ENCODE results near the gene APOA5.
A peak's percentile ranks its signal among the peaks of the same experiment; 100 is the strongest.
"Not testable (repeated sequence)": the region's sequence is repeated elsewhere in the genome, so short reads cannot be mapped to it uniquely, and the experiment has no call there.

APOA5 gene

DNA sequence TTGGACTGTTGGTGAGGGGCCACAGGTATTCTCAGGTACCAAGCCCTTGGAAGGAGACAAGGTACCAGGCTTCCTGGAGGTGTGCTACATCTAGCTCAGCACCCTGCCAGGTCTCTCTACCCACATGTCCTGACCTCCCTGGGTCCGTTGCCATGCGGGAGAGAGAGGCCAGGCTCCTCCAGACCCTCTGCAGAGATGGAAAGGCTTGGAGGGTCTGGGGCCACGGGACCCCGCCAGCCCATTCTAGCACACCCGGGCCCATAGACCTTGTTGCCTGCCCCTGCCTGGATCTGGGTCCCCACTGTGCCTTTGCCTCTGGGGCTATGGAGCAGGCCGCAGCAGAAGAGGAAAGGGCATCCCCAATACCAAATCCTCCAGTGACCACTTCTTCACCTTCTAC is 35.8 kb upstream of the APOA5 start:
- no peak for DNase-seq (ENCODE audit: low spot score)

DNA sequence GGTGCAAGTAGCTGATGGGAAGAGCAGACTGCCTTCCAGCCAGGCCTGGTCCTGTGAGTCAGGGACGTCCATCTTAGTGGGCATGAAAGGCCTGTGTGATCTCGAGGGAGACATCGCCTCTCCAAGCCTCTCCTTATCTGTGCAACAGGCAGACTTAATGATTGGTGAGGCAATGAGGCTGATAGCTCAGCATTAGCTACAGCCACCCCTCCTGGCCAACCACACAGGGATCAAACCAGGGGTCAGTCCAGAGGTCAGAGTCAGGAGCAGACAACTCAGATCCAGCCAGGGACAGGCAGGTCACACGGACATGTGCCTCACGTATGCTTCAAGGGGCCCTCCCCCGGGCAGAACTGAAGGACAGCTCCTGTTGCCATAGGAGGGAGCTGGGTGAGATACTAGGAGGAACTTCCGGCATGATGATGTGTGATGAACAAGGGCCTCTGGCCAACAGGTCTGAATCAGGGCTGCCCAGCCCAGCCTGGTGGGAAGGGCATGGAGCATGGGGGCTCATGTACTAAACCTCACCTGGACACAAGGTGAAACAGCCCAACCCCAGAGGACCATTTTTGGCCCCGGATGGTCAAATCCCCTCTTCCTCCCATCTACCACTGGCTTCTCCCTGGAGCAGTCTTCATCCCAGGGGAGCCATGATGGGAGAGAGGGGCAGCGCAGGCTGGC is 35.2 kb upstream of the APOA5 start:
- DNase-seq (ENCODE audit: low spot score) = no peak

DNA sequence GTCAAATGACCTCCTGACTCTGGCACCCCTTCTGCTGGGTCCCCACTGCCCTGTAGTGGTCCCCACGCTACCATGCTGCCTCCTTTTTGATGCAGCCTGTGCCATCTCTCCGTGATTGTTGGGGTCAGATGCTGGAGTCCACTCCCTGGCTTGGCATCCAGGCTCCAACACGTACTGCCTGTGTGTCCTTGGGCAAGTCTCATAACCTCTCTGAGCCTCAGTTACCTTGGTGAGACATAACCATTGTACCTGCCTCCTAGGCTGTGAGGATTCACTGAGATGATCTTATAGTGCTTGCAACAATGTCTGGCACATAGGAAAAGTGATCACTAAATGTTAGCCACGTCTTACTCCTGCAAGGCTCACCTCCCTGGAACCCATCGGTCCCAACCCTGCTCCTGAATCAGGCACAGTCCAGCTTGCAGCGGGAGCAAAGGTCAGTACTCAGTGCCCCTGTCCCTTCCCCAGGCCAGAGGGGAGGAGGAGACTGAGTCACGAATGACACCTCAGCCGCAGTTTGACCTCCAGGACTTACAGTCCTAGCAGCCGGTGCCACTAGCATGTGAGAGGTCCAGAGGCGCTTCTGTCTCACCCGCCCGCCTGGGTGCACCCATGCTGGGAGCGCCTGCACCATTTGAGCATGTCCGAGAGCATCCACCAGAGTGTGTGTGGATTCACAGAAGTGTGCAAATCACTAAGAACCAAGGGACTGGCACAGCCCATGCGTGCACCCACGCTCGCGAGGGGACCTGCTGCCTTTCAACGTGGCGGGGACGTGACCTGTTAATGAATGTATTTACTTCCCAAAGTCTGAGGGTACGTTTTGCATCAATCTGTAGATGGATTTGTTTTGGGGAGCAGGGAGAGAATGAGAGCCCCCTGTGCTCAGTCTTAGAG is 34.4 kb upstream of the APOA5 start:
- DNase-seq (ENCODE audit: low spot score) = no peak

DNA sequence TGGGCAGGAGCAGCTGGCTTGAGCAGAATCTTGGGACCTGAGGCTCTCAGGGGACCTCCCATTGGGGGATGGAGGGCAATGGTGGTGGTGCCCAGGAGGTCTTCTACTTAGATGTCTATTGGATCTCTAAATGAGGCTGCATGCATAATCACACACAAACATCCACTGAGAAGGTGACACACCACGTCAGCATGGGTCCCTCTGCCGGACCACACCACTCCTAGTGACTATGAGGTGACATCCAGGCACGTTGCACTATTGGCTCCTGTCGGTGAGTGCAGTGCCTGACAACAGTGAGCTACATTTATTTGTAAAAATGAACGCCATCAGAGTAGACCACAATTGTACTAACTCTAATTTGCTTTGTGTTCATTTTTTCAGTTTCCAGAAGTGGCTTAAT is 33.8 kb upstream of the APOA5 start:
- DNase-seq (ENCODE audit: low spot score) = no peak

DNA sequence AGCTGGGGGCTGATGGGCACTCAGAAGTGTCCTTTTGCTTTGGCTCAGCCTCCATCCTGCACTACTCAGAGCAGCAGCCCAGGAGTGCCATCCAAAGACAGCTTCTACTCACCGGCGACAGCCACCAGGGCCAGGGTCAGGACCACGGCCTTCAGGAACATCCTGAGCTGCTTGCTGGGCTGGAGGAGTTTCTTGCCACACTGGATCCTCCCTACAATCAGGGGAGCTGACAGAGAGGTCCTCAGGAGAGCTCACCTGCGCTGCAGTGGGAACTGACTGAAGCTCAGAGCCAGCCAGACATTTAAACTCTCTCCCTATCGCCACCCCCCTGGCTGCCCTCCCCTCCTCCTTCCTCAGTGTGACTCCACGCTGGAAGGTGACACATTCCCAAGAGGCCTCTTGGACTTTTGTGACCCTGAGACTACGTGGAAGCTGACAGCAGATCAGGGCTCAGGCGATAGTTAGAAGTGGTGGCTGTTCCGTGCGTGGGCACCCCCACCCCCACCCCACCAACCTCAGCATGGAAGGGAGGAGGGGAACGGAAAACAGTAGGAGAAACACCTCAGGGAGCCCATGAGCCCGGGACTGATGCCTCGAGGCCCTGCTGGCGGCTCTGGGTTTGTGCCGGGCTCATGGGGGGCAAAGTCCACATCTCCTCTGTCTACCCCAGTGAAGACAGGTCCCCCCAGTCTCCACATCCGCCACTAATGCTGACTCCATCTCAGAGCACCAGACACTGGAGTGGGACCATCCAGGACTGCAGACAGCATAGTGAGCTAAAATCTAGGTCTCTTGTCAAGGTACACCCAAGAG is 31.6 kb upstream of the APOA5 start, which contains the start of gene APOA4:
APOA4 (minus strand) TSS at position 274 of the 813 bp plus-strand sequence; CDS start at position 161, 113 bp downstream.
- no peak for DNase-seq (ENCODE audit: low spot score)

DNA sequence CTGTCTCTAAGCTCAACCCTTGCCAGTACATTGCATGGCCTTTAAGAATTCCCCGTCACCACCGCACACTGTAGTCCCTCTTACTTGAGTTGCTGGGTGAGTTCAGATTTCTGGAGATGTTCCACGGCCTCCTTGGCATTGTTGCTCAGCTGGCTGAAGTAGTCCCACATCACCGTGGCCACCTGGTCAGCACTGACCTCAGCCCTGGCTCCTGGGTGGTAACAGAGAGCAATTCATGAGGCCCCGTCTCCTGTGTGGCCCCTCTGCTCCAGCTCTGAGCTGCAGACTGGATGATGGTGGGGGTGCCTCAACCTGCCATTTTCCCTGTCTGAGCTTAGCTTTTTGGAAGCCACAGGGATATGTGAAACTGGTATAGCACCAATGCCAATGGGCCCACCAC is 30.9 kb upstream of the APOA5 start:
- DNase-seq (ENCODE audit: low spot score) = no peak

DNA sequence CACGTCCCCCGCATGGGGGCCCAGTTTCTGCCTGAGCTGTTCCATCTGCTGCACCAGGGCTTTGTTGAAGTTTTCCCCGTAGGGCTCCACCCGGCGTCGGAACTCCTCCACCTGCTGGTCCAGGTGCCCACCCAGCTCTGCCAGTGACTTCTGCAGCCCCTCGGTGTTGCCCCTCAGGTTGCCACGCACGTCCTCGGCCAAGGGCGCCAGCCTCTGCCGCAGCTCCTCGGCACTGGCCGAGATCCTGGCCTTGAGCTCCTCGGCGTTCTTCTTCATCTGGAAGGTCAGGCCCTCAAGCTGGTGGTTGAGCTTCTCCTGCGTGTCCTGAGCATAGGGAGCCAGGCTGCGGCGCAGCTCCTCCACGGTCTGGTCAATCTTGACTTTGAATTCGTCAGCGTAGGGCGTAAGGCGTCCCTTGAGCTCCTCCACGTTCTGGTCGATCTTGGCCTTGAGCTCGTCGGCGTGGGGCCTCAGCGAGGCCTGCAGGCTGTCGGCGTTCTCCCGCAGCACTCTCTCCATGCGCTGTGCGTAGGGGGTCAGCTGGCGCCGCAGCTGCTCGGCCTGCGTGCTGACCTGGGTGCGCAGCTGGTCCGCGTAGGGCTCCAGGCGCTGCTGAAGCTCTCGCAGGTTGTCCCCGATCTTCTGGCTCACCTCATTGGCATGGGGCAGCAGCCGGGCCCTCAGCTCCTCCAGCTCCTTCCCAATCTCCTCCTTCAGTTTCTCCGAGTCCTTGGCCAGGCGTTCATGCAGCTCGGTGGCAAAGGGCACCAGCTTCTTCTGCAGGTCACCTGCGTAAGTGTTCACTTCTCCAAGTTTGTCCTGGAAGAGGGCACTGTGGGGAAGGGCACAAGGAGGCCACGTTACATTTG is 29.6 kb upstream of the APOA5 start:
- peak; percentile 2 for DNase-seq (ENCODE audit: low spot score)

DNA sequence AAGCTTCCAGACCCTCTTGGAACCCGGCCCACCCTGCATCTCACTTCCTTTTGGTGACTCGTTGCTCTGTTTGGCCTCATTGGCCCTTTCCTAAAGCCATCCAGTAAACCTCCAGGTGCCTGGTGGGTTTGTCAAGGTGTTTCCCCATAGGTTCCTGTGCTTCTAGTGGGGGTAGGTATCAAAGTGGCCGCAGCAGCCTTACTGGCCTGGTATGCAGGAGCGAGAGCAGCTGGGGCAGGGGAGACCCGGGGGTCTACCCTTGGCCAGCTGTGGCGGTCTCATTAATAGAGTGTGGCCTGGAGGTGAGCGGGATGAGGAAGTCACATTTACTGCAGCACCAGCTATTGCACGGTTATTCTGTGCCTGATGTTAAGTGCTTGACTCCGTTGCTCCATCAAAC is 27.4 kb upstream of the APOA5 start:
- no peak for DNase-seq (ENCODE audit: low spot score)

DNA sequence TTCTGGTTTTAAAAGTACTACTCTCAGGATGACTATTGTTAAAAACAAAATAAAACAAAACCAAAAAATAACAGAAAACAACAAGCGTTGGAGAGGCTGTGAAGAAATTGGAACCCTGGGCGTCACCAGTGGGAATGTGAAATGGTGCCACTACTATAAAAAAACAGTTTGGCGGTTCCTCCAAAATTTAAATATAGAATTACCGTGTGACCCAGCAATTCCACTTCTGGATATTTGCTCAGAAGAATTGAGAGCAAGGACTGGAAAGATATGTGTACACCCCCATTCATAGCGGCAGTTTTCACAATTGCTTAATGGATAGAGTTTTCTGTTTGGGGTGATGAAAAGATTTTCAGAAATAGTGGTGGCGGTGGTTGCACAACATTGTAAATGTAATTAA is 22.8 kb upstream of the APOA5 start:
- DNase-seq (ENCODE audit: low spot score) = no peak

DNA sequence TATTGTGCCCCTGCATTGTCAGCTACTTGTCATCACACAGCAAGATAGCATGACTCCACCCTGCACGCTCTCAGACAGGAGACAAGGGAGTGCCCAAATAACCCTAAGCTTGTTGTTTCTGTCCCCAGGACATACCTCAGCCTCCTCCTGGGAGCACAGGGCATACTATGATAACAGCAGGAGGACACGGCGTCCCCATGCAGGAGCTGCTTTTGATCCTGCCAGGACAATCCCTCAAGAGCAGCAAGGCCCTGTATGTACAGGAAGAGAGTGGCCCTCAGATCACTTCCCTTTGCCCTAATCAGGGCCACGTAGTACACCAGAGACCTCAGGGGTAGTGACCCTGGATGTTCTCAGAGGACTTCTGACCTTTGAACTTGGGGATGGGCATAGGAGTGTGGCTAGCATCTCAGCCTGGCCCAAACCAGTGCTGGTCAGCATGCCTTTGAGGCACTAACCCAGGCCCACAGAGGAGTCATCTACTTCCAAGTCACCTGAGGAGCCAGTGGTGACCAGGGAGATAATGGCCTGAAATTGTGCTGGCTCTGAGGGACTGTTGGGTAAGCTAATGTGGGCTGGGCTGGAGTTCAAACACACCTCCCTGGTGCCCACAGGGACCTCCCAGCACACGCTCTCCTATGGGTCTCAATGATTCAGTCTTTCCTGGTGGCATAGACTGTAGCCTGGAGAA is 22.2 kb upstream of the APOA5 start:
- no peak for DNase-seq (ENCODE audit: low spot score)

DNA sequence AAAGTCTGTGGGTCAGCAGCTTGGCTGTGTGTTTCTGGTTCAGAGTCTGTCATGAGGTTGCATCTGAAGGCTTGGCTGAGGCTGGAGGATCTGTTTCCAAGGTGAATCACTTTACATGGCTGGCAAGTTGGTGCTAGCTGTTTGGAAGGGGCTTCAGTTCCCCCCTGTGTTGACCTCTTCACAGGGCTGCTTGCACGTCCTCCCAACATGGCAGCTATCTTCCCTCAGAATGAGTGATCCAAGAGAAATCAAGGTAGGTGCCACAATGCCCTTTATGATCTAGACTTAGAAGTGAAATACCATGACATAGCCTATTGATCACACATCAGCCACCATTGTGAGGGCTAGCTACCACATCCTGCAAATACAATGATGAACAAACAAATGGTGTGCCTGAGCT is 21.5 kb upstream of the APOA5 start:
- DNase-seq (ENCODE audit: low spot score) = no peak

DNA sequence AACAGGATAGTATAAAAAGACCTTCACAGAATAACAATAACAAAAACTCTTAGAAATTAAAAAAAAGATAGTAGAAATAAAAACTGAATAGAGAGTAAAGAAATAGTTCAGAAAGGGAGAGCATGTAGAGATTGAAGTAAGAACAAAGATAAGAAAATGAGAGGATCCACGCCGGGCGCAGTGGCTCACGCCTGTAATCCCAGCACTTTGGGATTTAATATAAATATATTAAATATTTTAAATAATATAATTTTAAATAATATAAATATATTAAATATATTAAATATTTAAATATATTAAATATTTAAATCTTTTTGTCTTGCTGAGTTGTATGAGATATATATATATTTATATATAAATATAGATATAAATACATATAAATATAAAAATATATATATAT is 20.4 kb upstream of the APOA5 start:
- no peak for DNase-seq (ENCODE audit: low spot score)

DNA sequence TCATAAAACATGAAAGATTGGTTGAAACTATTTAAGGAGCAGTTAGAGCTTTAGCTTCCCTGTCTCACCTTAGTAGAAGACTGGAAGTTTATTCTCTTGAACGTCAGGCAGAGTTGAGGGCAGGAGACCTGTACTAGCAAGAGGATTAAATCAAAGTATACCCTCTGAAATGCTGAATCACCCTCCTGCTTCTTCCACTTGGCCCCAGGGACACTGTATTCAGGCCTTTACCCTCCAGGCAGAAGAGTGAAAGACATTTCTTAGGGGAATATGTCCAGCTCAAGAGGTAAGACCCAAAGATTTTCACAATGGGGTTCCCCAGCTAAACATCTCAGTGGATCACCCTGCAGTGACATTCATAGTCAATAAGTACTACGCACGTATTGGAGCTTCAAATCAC is 19.5 kb upstream of the APOA5 start:
- DNase-seq (ENCODE audit: low spot score) = no peak

DNA sequence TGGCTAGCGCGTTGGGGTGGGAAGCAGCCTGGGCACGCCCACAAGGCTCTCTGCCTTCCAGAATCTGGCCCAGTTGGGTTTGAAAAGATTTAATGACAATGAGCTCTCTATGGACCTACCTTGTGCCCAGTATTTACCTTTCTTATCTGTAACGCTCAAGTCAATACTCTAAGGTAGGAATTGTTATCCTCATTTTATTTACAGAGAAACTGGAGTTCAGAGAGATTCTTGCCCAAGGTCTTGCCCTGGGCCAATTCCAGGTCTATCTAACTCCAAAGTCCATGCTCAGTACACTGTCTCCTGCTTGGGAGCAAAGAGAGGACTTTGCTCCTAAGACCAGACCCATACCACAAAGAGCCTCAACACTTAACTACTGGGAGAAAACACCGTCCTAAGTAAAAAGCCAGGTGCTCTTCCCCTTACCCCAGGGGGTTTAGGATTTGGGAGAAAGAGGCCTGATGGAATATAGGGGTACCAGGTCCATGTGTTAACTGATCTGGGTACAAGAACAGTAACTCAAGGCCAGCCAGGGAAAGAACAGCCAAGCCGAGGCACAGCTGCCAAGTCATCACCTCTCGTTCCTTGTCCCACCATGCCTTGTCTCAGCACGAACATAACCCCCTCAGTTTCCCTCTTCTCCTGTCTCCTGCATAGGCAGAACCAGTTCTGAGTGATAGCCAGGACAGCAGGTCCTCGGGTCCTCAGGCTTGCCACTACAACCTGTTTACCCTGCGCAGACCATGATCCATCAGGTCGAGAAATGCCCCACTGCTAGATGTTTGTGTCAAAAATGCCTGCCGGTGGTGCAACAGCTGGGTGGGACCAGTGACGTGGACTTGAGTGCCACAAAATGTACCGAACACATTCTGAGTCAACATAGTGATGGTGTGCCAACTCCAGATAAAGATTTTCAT is 16.8 kb upstream of the APOA5 start:
- DNase-seq (ENCODE audit: low spot score) = no peak

DNA sequence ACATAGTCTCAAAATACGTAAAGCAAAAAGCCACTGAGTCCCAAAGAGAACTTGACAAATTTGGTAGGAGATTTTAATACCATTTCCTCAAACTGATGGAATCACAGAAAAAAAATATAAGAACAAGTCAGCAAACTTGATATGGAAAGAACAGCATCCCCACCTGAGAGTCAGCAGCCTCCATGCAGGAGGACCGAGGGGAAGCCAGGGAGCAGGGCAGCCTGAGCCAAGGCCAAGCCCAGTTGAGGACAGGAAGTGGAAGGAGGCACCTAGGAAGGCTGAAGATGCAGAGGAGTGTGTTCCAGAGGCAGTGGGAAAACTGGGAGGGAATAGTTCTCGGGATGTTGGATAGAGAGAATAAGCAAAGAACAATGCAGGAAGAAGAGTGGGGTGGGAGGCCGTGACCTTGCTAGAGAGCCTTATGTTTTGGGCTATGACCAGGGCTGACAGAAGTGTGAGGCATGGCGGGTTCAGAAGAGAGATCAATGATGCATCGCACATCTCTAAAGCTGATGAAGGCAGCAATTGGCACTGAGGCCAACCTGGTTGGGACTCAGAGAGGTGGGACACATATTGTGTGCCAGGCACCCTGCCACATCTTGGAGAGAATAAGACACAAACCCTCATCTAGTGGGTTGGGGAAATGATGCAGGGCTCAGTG is 16.1 kb upstream of the APOA5 start:
- DNase-seq (ENCODE audit: low spot score) = no peak

DNA sequence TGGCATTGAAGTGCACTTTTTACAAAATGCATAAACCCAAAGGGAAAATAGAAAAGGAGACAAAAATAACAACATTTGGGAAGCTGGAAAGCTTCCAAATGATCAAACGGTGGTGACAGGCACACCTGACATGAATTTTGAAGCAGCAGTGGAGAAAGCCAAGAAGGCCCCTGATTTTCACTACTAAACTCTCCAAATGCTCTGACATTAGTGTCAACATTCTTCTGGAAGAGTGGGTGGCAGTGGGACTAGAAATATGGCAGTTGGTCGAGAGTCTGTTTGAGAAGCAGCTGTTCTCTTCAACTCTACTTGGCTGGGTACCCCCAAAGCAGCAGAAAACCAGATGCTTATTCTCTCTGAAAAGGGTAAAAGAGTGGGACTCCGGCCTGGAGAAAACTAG is 12.3 kb upstream of the APOA5 start:
- no peak for DNase-seq (ENCODE audit: low spot score)

DNA sequence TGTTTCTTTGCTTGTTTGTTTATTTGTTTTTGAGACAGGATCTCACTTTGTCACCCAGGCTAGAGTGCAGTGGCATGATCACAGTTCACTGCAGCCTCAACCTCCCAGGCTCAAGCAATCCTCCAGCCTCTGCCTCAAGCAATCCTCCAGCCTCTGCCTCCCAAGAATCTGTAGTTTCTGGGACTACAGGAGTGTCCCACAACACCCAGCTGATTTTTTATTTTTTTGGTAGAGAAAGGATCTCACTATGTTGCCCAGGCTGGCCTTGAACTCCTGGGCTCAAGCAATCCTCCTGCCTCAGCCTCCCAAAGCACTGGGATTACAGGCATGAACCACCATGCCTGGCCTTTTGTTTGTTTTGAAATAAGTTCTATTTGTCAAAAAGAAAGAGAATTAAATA is 10.0 kb upstream of the APOA5 start:
- not testable (repeated sequence) for DNase-seq (ENCODE audit: low spot score)

DNA sequence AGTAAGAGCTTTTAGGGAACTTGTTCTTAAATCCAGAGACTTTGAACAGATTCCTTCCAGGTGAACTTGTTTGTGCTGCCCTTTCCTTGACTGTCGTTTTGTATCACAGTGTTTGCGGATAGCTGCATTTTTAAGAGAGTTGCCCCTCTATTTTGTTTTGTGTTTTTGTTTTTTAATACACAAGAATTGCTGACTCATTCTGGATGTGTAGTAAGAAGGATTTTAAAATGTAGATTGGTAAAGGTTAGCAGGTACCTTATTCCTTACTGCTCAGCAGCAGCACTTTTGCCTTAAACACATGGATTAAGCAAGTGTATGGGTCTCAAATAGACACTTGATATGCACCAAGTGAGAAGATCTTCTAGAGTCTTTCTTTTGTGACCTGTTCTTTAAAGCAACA is 8.9 kb upstream of the APOA5 start:
- DNase-seq (ENCODE audit: low spot score) = no peak

DNA sequence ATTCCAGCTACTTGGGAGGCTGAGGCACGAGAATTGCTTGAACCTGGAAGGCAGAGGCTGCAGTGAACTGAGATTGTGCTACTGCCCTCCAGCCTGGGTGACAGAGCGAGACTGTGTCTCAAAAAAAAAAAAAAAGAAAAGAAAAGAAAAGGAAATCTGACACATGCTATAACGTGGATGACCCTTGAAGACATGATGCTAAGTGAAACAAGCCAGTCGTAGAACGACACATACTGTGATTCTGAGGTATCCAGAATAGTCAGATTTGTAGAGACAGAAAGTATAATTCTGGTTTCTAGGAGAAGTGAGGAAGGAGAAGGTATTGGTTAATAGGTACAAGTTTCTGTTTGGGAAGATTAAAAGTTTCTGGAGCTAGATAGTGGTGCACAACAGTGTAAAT is 6.7 kb upstream of the APOA5 start:
- DNase-seq (ENCODE audit: low spot score) = no peak

All from iPS-NIHi11 (cell line).